ENCODE results near the gene SSBP2. TPM values are rescaled to one million over a fixed set of nuclear protein-coding genes. Genes with fewer than 3 reads are reported as not detected.

Gene SSBP2
- total RNA-seq, 4 donors from 2014 or later, result 17.1 to 80.3 (median 24.2) TPM

DNA sequence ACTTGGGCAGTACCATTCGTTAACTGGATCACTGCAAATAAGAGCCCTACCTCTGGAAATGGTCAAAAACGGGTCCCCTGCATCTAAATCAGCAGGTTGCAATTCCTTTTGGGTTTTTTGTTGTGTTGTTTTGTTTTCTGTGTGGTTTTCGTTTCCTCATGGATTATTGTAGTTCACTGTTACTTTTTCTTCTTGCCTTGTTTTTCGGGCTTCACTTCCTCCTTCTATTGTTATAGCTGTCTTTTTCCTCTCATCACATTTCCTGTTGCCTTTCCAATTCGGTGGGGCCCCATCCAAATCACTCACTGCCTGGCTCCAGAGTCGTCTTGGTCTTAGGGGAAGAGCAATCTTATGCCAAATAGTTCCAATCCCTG lies 8.7 kb upstream of the SSBP2 start:
- intact Hi-C loops (cut with DNase I), result loop anchor here (10.0 kb wide), 1 partner anchor 215 kb away; the partner anchor contains the start of gene ATG10
- DNase-seq, result no peak
- WGBS, 2 donors, result 41 to 57% methylated on average over 6 of the region's 6 CpGs
- no peak overlapping the region for H3K27ac ChIP-seq
- H3K27me3 ChIP-seq, result no peaks in the 10 kb centered on the region
- TF ChIP-seq CTCF (IDR thresholded peaks at IDR 0.05) (no peak), POLR2A (IDR thresholded peaks at IDR 0.05) (no peak)
- no peaks in the 10 kb centered on the region for H3K9me3 ChIP-seq
- H3K4me1 ChIP-seq, result peaks cover 0 to 27% (median 15%) of the 10 kb centered on the region in 3 donors
- no peak overlapping the region for H3K4me3 ChIP-seq
- H3K36me3 ChIP-seq, result no peaks in the 10 kb centered on the region

GRCh38 chr5:81757404-81757803 lies 6.5 kb upstream of the SSBP2 start:
- no peak for DNase-seq
- no peaks in the 10 kb centered on the region for H3K36me3 ChIP-seq
- intact Hi-C loops (cut with DNase I), result loop anchor here (10.0 kb wide), 1 partner anchor 217 kb away; the partner anchor contains the start of gene ATG10
- H3K4me3 ChIP-seq, result no peak overlapping the region
- WGBS, 2 donors, result 21 to 78% methylated on average over 1 of the region's 1 CpG
- no peaks in the 10 kb centered on the region for H3K9me3 ChIP-seq
- H3K27me3 ChIP-seq, result no peaks in the 10 kb centered on the region
- TF ChIP-seq CTCF (IDR thresholded peaks at IDR 0.05), result peak in 1 of 6 experiments; percentile 7
- no peak for TF ChIP-seq POLR2A (IDR thresholded peaks at IDR 0.05)
- peaks cover 0 to 44% (median 22%) of the 10 kb centered on the region in 3 donors for H3K4me1 ChIP-seq
- peak overlapping the region in 1 of 4 donors; percentile 19 for H3K27ac ChIP-seq

GRCh38 chr5:81756016-81756415 lies 5.1 kb upstream of the SSBP2 start:
- Histone ChIP-seq H3K36me3 (no peaks in the 10 kb centered on the region), H3K27ac (peak overlapping the region; percentile 21 to 70 (median 54)), H3K9me3 (no peaks in the 10 kb centered on the region), H3K27me3 (no peaks in the 10 kb centered on the region), H3K4me3 (no peak overlapping the region), H3K4me1 (peaks cover 8 to 53% (median 28%) of the 10 kb centered on the region in 3 donors)
- intact Hi-C loops (cut with DNase I), result loop anchor here (10.0 kb wide), 1 partner anchor 219 kb away; the partner anchor contains the start of gene ATG10
- TF ChIP-seq POLR2A (IDR thresholded peaks at IDR 0.05), result no peak
- no peak for TF ChIP-seq CTCF (IDR thresholded peaks at IDR 0.05)
- no peak for DNase-seq

GRCh38 chr5:81755320-81755719 lies 4.4 kb upstream of the SSBP2 start:
- H3K9me3 ChIP-seq, result no peaks in the 10 kb centered on the region
- WGBS, 2 donors, result 7 to 35% methylated on average over 2 of the region's 2 CpGs
- peaks cover 8 to 53% (median 28%) of the 10 kb centered on the region in 3 donors for H3K4me1 ChIP-seq
- TF ChIP-seq POLR2A (IDR thresholded peaks at IDR 0.05), result no peak
- TF ChIP-seq CTCF (IDR thresholded peaks at IDR 0.05), result no peak
- peak overlapping the region; percentile 38 to 77 (median 70) for H3K27ac ChIP-seq
- no peak for DNase-seq
- no peak overlapping the region for H3K4me3 ChIP-seq
- no peaks in the 10 kb centered on the region for H3K27me3 ChIP-seq
- intact Hi-C loops (cut with DNase I), result loop anchor here (10.0 kb wide), 1 partner anchor 219 kb away; the partner anchor contains the start of gene ATG10
- no peaks in the 10 kb centered on the region for H3K36me3 ChIP-seq

- no peaks in the 10 kb centered on the region for H3K36me3 ChIP-seq
- no peak overlapping the region for H3K4me3 ChIP-seq
- 64 to 65% methylated on average over 2 of the region's 2 CpGs for WGBS, 2 donors
- no peak for DNase-seq
- no peaks in the 10 kb centered on the region for H3K9me3 ChIP-seq
- H3K27ac ChIP-seq, result peak overlapping the region in 3 of 4 donors; percentile 38 to 70 (median 69)
- H3K4me1 ChIP-seq, result peaks cover 8 to 55% (median 28%) of the 10 kb centered on the region in 3 donors
- H3K27me3 ChIP-seq, result no peaks in the 10 kb centered on the region
- TF ChIP-seq CTCF (IDR thresholded peaks at IDR 0.05) (no peak), POLR2A (IDR thresholded peaks at IDR 0.05) (no peak)
- intact Hi-C loops (cut with DNase I), result loop anchor here (5.0 to 10.0 kb wide), 2 partner anchors 33 to 220 kb away; partner anchors contain the start of gene ATG10
Measured at GRCh38 chr5:81754621-81755020, 3.7 kb upstream of the SSBP2 start.

Data from esophagus squamous epithelium (tissue), 5 donors.